Neuronal stem cell (in vitro differentiated cells): ENCODE measurements around the gene CLCN4.
A peak's percentile ranks its signal among the peaks of the same experiment; 100 is the strongest.

Experiments used
- DNase-seq: peaks from one replicate; pipeline ENCODE4 v3.0.0-alpha.2; 2013; ENCODE audit warnings: low spot score
- H2AFZ ChIP-seq: one replicate; pipeline ENCODE4 v1.6.1; 2013; ENCODE audit warnings: mild to moderate bottlenecking, low read length, inconsistent platforms
- H2AK5ac ChIP-seq: 2 replicates; pipeline ENCODE4 v1.6.1; 2013; ENCODE audit warnings: low read depth, mild to moderate bottlenecking, inconsistent platforms, low read length, moderate library complexity, mixed read lengths
- H2BK120ac ChIP-seq: 2 replicates; pipeline ENCODE4 v1.6.1; 2013; ENCODE audit warnings: low read depth, mild to moderate bottlenecking, inconsistent platforms, low read length, moderate library complexity, mixed read lengths
- H2BK12ac ChIP-seq: one replicate; pipeline ENCODE4 v1.6.1; 2013; ENCODE audit warnings: low read length, inconsistent platforms
- H2BK15ac ChIP-seq: 2 replicates; pipeline ENCODE4 v1.6.1; 2013; ENCODE audit warnings: mild to moderate bottlenecking, low read length, inconsistent platforms, mixed read lengths
- H2BK5ac ChIP-seq: one replicate; pipeline ENCODE4 v1.6.1; 2013; ENCODE audit warnings: inconsistent platforms, mild to moderate bottlenecking, low read length, moderate library complexity
- H3K14ac ChIP-seq: one replicate; pipeline ENCODE4 v1.6.1; 2013; ENCODE audit warnings: low read length, inconsistent platforms
- H3K18ac ChIP-seq: 2 replicates; pipeline ENCODE4 v1.6.1; 2013; ENCODE audit warnings: low read length, inconsistent platforms
- H3K23ac ChIP-seq: 2 replicates; pipeline ENCODE4 v1.6.1; 2013; ENCODE audit warnings: low read depth, mild to moderate bottlenecking, mixed read lengths, low read length, inconsistent platforms; ENCODE audit not compliant: poor library complexity
- H3K27ac ChIP-seq: replicated peaks from 3 replicates; pipeline ENCODE4 v1.5.1; 2013; ENCODE audit warnings: low read length, inconsistent platforms
- H3K27me3 ChIP-seq, 3 experiments: 2 replicates each; pipeline ENCODE4 v1.6.1; 2013; ENCODE audit warnings: low read length in 3 of 3, mild to moderate bottlenecking in 2 of 3, inconsistent platforms in 1 of 3, low read depth in 1 of 3, mixed read lengths in 1 of 3, moderate library complexity in 1 of 3; ENCODE audit not compliant: control insufficient read depth in 3 of 3, insufficient read depth in 3 of 3
- H3K36me3 ChIP-seq, 2 donors: replicated peaks in 1 of 2; 2 replicates each; pipeline ENCODE4 v1.6.1; 2013; ENCODE audit warnings: low read length in 2 of 2; ENCODE audit not compliant: control insufficient read depth in 2 of 2, insufficient read depth in 2 of 2
- H3K4ac ChIP-seq: 2 replicates; pipeline ENCODE4 v1.6.1; 2013; ENCODE audit warnings: inconsistent platforms, mild to moderate bottlenecking, low read length, moderate library complexity
- H3K4me1 ChIP-seq, 2 donors: 1 replicate in 1 of 2; 2 replicates in 1 of 2; pipeline ENCODE4 v1.6.1; 2013; ENCODE audit warnings: low read length in 2 of 2, low read depth in 1 of 2; ENCODE audit not compliant: control insufficient read depth in 2 of 2, insufficient read depth in 1 of 2
- H3K4me2 ChIP-seq: one replicate; pipeline ENCODE4 v1.6.1; 2013; ENCODE audit warnings: mild to moderate bottlenecking, low read length, inconsistent platforms; ENCODE audit not compliant: insufficient read depth, poor library complexity, severe bottlenecking
- H3K4me3 ChIP-seq, 2 donors: 2 replicates each; pipeline ENCODE4 v1.5.1; 2013; ENCODE audit warnings: low read length in 2 of 2, mild to moderate bottlenecking in 2 of 2, inconsistent platforms in 1 of 2, moderate library complexity in 1 of 2
- H3K79me1 ChIP-seq: one replicate; pipeline ENCODE4 v1.6.1; 2013; ENCODE audit warnings: low read depth, mild to moderate bottlenecking, inconsistent platforms, low read length, moderate library complexity
- H3K9ac ChIP-seq: one replicate; pipeline ENCODE4 v1.6.1; 2013; ENCODE audit warnings: mild to moderate bottlenecking, low read depth, low read length, inconsistent platforms; ENCODE audit not compliant: poor library complexity
- H3K9me3 ChIP-seq, 2 donors: replicated peaks in 1 of 2; 2 replicates each; pipeline versions ENCODE3 to v1.6.1; 2013; ENCODE audit warnings: low read length in 2 of 2, mild to moderate bottlenecking in 2 of 2, inconsistent platforms in 1 of 2, low read depth in 1 of 2, mixed read lengths in 1 of 2, moderate library complexity in 1 of 2; ENCODE audit not compliant: control insufficient read depth in 2 of 2, insufficient read depth in 1 of 2
- H4K8ac ChIP-seq: one replicate; pipeline ENCODE4 v1.6.1; 2013; ENCODE audit warnings: low read depth, mild to moderate bottlenecking, inconsistent platforms, low read length, moderate library complexity
- H4K91ac ChIP-seq: one replicate; pipeline ENCODE4 v1.6.1; 2013; ENCODE audit warnings: low read length, low read depth, mild to moderate bottlenecking, inconsistent platforms; ENCODE audit not compliant: poor library complexity
- WGBS, 2 donors: extraction: QIAGEN DNeasy Blood & Tissue Kit; methylation state at CpG; one replicate each; pipeline ENCODE4 v1.1.7; 2013; ENCODE audit warnings: missing lambda C conversion rate in 2 of 2, mixed read lengths in 1 of 2; ENCODE audit not compliant: insufficient read length in 2 of 2, insufficient replicate concordance in 1 of 2; ENCODE audit errors: extremely low coverage in 2 of 2; 5-methylcytosine and 5-hydroxymethylcytosine counted together

CLCN4 gene

GRCh38 chrX:10110316-10110935 lies 46.3 kb upstream of the CLCN4 start:
- peaks cover 2% of the 10 kb centered on the region for H3K79me1 ChIP-seq
- H2BK120ac ChIP-seq = no peak overlapping the region
- no peaks in the 10 kb centered on the region for H3K4me1 ChIP-seq
- H2BK5ac ChIP-seq = no peak overlapping the region
- no peak overlapping the region for H3K27ac ChIP-seq
- no peak overlapping the region for H2BK15ac ChIP-seq
- H3K27me3 ChIP-seq = no peaks in the 10 kb centered on the region
- H3K4ac ChIP-seq = no peak overlapping the region
- H2BK12ac ChIP-seq = no peak overlapping the region
- peak overlapping the region; percentile 21 for H3K14ac ChIP-seq
- H3K9me3 ChIP-seq = no peaks in the 10 kb centered on the region
- H3K36me3 ChIP-seq = peaks cover 1 to 4% of the 10 kb centered on the region in 2 donors
- H3K18ac ChIP-seq = no peak overlapping the region
- H3K4me2 ChIP-seq = no peak overlapping the region
- no peak overlapping the region for H3K4me3 ChIP-seq
- no peak overlapping the region for H2AK5ac ChIP-seq
- no peak for DNase-seq
- no CpG with 5 or more reads among the region's 16 CpGs for WGBS, 2 donors
- H3K23ac ChIP-seq = no peak overlapping the region
- no peak overlapping the region for H4K91ac ChIP-seq
- no peak overlapping the region for H4K8ac ChIP-seq
- H2AFZ ChIP-seq = no peak overlapping the region
- no peak overlapping the region for H3K9ac ChIP-seq

GRCh38 chrX:10110984-10111363 lies 45.8 kb upstream of the CLCN4 start:
- Histone ChIP-seq H3K9ac (no peak overlapping the region), H3K4me1 (no peaks in the 10 kb centered on the region), H3K9me3 (no peaks in the 10 kb centered on the region), H3K23ac (no peak overlapping the region), H4K8ac (no peak overlapping the region), H3K18ac (no peak overlapping the region), H2AK5ac (no peak overlapping the region), H2BK15ac (no peak overlapping the region), H2BK5ac (no peak overlapping the region), H3K14ac (no peak overlapping the region), H3K36me3 (peaks cover 1 to 4% of the 10 kb centered on the region in 2 donors), H4K91ac (no peak overlapping the region), H2AFZ (no peak overlapping the region), H3K27ac (no peak overlapping the region), H3K79me1 (peaks cover 2% of the 10 kb centered on the region), H3K4ac (no peak overlapping the region), H2BK12ac (no peak overlapping the region), H2BK120ac (no peak overlapping the region), H3K4me2 (no peak overlapping the region), H3K27me3 (no peaks in the 10 kb centered on the region), H3K4me3 (no peak overlapping the region)
- no CpG with 5 or more reads among the region's 10 CpGs for WGBS, 2 donors
- no peak for DNase-seq

- Histone ChIP-seq H2BK120ac (no peak overlapping the region), H2BK12ac (no peak overlapping the region), H3K4me3 (no peak overlapping the region), H2BK15ac (no peak overlapping the region), H3K4me1 (no peaks in the 10 kb centered on the region), H4K91ac (no peak overlapping the region), H3K79me1 (peaks cover 2% of the 10 kb centered on the region), H3K9ac (no peak overlapping the region), H4K8ac (no peak overlapping the region), H3K23ac (no peak overlapping the region), H3K9me3 (no peaks in the 10 kb centered on the region), H3K4me2 (no peak overlapping the region), H3K18ac (no peak overlapping the region), H3K4ac (no peak overlapping the region), H2BK5ac (no peak overlapping the region), H2AFZ (no peak overlapping the region), H2AK5ac (no peak overlapping the region), H3K36me3 (peaks cover 1 to 9% of the 10 kb centered on the region in 2 donors), H3K27me3 (no peaks in the 10 kb centered on the region), H3K27ac (no peak overlapping the region), H3K14ac (no peak overlapping the region)
- no CpG with 5 or more reads among the region's 26 CpGs for WGBS, 2 donors
- DNase-seq = no peak
Observed at GRCh38 chrX:10111364-10112148, 45.2 kb upstream of the CLCN4 start.

- Histone ChIP-seq H3K4me1 (no peaks in the 10 kb centered on the region), H4K91ac (no peak overlapping the region), H2AFZ (no peak overlapping the region), H3K9me3 (peaks cover 2% of the 10 kb centered on the region in 2 donors), H3K23ac (no peak overlapping the region), H4K8ac (no peak overlapping the region), H3K14ac (no peak overlapping the region), H2BK120ac (no peak overlapping the region), H3K18ac (no peak overlapping the region), H2BK5ac (no peak overlapping the region), H3K4ac (no peak overlapping the region), H2BK12ac (no peak overlapping the region), H3K79me1 (peaks cover 2% of the 10 kb centered on the region), H3K36me3 (peaks cover 9 to 18% of the 10 kb centered on the region in 2 donors), H3K4me3 (no peak overlapping the region), H2BK15ac (no peak overlapping the region), H3K9ac (no peak overlapping the region), H3K27me3 (no peaks in the 10 kb centered on the region), H2AK5ac (no peak overlapping the region), H3K4me2 (no peak overlapping the region), H3K27ac (no peak overlapping the region)
- no peak for DNase-seq
- no CpG with 5 or more reads among the region's 6 CpGs for WGBS, 2 donors
Observed at GRCh38 chrX:10112510-10112909, 44.3 kb upstream of the CLCN4 start.
